GM21786 (cell line): ENCODE results near the gene NOTCH4.

Experiments used
- ATAC-seq: cut with Tn5 transposase; IDR thresholded peaks from one replicate; pipeline ENCODE4 v1.9.1; 2021; ENCODE audit not compliant: unreplicated experiment

NOTCH4 gene

GRCh38 chr6:32183030-32183429 is 40.8 kb downstream of the NOTCH4 start:
- no peak for ATAC-seq

DNA sequence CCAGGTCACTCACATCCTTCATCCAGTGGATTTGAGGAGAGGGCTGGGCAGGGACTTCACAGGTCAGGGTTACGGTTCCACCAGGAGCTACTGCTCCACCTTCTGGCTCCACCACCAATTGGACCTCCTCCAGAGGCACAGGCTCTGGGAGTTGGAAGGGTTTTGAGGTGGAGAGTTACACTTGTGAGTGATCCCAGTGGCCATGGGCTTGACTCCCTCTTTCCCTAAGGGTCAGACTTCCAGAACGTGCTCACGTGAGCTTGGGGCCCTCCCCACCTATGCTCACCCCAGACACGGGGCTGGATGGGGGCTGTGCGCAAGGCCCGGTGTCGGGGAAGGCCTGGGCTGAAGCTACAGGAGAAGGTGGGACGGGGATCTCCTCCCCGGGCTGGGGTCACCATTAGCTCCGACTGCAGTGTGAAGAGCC is 41.3 kb downstream of the NOTCH4 start:
- ATAC-seq = no peak

DNA sequence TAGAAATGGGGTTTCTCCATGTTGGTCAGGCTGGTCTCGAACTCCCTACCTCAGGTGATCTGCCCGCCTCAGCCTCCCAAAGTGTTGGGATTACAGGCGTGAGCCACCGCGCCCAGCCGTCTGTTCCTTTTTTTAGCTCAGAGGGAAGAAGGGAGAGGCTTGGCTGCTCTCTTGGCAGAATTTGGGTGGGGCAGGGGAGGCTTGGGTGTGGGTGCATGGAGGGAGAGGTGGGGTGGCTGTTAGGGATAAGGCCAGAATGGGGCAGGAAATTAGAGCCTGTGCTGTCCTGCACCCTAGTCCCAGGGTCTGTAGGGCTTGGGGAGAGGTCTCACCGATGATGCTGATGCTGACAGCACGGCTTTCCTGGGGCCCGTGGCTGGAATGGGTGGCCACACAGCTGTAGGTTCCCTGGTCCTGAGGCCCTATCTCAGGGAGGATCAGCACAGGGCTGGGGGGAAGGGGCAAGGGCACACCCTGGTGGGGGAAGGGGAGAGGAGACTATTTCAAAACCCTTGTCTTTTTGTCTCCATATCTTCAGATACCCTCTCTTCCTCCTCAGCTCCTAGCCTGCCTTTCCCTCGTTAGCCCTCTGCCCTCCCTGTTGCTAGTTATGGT is 41.8 kb downstream of the NOTCH4 start:
- no peak for ATAC-seq

- ATAC-seq = no peak
These were observed 42.6 kb downstream of the NOTCH4 start for GRCh38 chr6:32181148-32181702.

DNA sequence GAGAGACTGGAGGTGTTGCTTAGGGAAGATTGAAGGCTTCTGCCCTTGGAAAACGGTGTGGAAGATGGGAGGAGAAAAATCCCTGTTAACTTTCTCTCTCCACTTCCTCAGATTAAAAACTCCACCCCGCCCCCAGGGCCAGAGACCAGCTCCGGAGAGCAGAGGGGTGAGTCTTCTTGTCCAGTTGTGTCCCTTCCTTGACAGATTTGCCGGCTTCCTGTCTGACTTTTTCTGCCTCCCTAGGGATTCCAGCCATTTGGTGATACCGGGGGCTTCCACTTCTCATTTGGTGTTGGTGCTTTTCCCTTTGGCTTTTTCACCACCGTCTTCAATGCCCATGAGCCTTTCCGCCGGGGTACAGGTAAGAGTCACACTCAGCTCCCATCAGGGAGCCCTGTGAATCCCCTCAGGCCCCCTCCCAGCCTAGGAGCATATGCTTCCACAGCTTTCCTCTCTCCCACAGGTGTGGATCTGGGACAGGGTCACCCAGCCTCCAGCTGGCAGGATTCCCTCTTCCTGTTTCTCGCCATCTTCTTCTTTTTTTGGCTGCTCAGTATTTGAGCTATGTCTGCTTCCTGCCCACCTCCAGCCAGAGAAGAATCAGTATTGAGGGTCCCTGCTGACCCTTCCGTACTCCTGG is 44.0 kb downstream of the NOTCH4 start:
- ATAC-seq = no peak

- ATAC-seq = no peak
These were observed 45.1 kb downstream of the NOTCH4 start for GRCh38 chr6:32178547-32179440.

GRCh38 chr6:32177788-32178546 is 45.9 kb downstream of the NOTCH4 start, which contains the start of gene RNF5:
TSS of gene RNF5 (plus strand) at chr6:32178405. CDS start at chr6:32178512, 107 bp downstream.
- peak; percentile 86 for ATAC-seq

DNA sequence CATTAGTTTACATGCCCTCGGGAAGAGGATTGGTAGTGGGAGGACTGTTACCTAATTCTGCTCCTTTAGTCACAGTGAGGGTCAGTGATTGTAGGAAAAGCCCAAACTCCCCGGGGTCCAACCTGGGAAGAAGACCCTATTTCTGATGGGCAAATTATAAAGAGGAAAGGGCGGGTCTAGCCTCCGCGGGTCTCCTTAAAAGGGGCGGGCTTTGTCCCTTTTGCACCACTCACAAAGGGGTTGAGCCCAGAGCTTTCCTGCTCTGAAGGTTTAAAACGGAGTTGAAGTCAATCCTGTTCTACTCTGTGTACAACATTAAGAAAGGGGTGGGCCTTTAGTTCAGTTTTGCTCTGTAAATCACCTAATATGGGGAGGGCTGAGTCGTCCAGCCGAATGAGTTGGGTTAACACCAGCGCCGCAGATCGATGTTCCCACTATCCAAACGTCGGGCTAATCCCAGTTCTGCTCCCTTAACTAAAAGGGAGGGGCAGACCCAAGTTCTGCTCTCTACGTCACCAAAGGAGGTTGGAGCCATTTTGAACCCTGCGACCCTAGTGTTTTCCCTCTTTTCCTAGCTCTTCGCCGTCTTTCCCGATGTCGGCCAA is 46.6 kb downstream of the NOTCH4 start:
- no peak for ATAC-seq

- no peak for ATAC-seq
These were observed 47.2 kb downstream of the NOTCH4 start for GRCh38 chr6:32176476-32177182.

- ATAC-seq = peak; percentile 41
These were observed 48.0 kb downstream of the NOTCH4 start, which contains the start of gene AGPAT1 for GRCh38 chr6:32175711-32176475. TSS of gene AGPAT1 (minus strand) at chr6:32176084. CDS start at chr6:32171496, 4,588 bp downstream.

GRCh38 chr6:32175322-32175710 is 48.6 kb downstream of the NOTCH4 start:
- ATAC-seq = no peak

DNA sequence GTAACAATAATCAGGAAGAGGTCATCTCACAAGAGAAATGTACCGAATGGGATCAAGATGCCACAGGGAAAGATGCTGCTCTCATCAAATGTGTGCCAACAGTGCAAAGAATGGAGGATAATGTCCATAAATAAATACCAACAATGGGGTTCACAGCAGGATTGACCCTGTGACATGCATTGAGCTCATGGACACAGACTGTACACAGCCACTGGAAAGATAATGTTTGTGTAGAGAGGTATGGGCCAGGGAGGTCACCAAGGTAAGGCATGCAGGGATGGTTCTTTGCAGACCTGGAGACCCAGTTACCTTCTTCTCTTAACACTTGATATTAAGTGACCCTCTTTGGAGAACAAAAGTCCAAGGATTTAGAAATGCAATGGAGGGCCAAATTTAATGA is 49.5 kb downstream of the NOTCH4 start:
- no peak for ATAC-seq

DNA sequence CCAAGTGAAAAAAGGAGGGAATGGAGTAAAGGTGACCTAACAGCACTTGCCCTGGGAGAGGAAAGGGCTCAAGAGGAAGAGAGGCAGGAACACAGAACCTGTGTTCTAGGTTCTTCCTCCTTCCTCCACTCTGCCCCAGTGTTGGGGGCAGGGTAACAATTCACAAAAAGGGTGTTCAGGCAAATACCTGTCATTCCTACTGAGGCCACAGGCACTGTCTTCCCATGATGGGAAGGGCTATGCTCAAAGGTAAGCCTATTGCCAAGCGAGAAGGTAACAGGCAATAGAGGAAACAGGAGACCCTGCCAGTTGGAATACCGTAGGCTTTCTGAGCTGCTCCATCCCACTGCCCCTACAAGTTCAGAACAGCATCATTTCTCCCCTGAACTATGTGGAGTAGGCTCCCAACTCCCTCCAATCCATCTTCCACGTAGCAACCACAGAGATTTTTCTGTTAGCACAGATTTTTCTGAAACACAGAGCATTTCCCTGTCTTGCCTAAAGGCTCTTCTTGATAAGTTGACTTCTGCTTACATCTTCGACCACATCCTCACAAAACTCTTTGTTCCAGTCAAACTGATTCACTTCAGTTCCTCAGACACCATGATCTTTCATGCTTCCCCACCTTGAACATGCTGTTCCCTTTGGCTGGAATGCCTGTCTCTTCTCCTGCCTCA is 50.7 kb downstream of the NOTCH4 start:
- ATAC-seq = no peak

DNA sequence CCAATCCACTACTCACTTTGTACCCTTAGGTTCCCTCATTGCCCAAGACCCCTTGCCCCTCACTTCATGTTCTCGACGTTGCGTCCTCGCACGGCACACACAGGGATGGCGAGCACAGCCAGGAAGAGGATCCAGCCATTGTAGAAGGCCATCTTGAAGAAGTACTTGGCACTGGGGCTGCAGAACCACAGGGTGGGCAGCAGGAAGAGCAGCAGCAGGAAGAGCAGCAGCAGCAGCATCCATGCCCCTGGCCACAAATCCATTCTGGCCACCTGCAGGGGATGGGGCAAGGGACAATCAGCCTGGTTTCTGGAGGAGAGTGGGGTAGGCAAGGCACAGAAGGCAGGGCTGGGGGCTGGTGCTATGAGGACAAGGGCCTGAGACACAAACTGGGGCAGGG is 52.6 kb downstream of the NOTCH4 start:
- ATAC-seq = no peak

- ATAC-seq = no peak
These were observed 53.6 kb downstream of the NOTCH4 start for GRCh38 chr6:32170294-32170693.

- no peak for ATAC-seq
These were observed 54.9 kb downstream of the NOTCH4 start for GRCh38 chr6:32168807-32169591.

- no peak for ATAC-seq
These were observed 55.5 kb downstream of the NOTCH4 start for GRCh38 chr6:32168350-32168749.
